GM06990 (cell line): ENCODE results near the gene TBC1D22A.

Source experiments
- DNase-seq: peaks from one replicate; pipeline ENCODE4 v3.0.0-alpha.2; 2011; ENCODE audit not compliant: insufficient read length; ENCODE audit errors: extremely low read depth
- H3K27me3 ChIP-seq: replicated peaks from 2 replicates; pipeline ENCODE4 v1.6.0; 2011; ENCODE audit warnings: low read length; ENCODE audit not compliant: control insufficient read depth, insufficient read depth
- H3K36me3 ChIP-seq: 2 replicates; pipeline ENCODE4 v1.5.1; 2011; ENCODE audit warnings: low read length; ENCODE audit not compliant: control insufficient read depth, insufficient read depth
- H3K4me3 ChIP-seq: replicated peaks from 2 replicates; pipeline ENCODE4 v1.5.1; 2011; ENCODE audit warnings: low read depth, mild to moderate bottlenecking, control low read depth, low read length
- TF ChIP-seq, protein P1 (sequence below): IDR thresholded peaks from 2 replicates; pipeline ENCODE4 v1.5.1; 2011; ENCODE audit warnings: low read length, control low read depth, mild to moderate bottlenecking, inconsistent platforms; ENCODE audit not compliant: insufficient read depth, poor library complexity, severe bottlenecking

The TBC1D22A gene

GRCh38 chr22:47189056-47189916 lies 426.8 kb downstream of the TBC1D22A start:
- Histone ChIP-seq H3K36me3 (no peaks in the 10 kb centered on the region), H3K27me3 (no peaks in the 10 kb centered on the region), H3K4me3 (no peak overlapping the region)
- DNase-seq = peak; percentile 2
- TF ChIP-seq, protein P1, sequence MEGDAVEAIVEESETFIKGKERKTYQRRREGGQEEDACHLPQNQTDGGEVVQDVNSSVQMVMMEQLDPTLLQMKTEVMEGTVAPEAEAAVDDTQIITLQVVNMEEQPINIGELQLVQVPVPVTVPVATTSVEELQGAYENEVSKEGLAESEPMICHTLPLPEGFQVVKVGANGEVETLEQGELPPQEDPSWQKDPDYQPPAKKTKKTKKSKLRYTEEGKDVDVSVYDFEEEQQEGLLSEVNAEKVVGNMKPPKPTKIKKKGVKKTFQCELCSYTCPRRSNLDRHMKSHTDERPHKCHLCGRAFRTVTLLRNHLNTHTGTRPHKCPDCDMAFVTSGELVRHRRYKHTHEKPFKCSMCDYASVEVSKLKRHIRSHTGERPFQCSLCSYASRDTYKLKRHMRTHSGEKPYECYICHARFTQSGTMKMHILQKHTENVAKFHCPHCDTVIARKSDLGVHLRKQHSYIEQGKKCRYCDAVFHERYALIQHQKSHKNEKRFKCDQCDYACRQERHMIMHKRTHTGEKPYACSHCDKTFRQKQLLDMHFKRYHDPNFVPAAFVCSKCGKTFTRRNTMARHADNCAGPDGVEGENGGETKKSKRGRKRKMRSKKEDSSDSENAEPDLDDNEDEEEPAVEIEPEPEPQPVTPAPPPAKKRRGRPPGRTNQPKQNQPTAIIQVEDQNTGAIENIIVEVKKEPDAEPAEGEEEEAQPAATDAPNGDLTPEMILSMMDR = no peak

DNA sequence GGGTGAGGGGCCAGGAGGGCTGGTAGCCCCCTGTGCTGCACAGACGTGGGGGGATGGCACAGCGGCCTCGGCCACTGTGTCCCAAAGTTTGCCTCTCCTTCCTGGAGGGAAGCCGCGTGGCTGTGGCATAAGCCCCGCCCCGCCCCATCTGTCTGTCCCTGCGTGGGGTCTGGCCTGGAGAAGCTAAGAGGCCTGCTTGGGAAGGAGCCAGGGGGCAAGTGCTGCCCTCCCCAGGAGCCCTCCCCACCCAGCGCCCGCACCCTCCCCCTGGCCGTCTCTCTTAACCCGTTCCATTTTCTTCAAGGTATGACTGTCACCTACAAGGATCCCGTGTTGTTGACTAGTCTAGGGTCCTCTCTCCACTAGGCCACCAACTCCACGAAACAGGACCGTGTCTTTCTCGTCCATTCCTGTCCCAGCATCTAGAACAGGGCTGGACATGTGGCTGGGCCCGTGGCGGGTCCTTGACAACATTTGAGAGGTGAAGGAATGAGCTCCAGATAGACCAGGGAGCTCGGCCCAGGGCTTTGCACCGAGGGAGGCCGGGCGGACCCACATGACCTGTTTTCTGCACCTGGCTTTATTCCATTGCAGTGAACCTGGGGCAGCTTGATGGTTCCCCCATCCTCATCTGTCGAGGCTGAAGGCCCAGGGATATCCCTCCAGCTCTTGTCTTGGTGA lies 428.0 kb downstream of the TBC1D22A start:
- no peaks in the 10 kb centered on the region for H3K36me3 ChIP-seq
- no peaks in the 10 kb centered on the region for H3K27me3 ChIP-seq
- no peak overlapping the region for H3K4me3 ChIP-seq
- no peak for DNase-seq
- TF ChIP-seq, protein P1 = no peak

GRCh38 chr22:47190957-47191670 lies 428.7 kb downstream of the TBC1D22A start:
- Histone ChIP-seq H3K27me3 (no peaks in the 10 kb centered on the region), H3K36me3 (no peaks in the 10 kb centered on the region), H3K4me3 (no peak overlapping the region)
- TF ChIP-seq, protein P1 = no peak
- DNase-seq = no peak

- TF ChIP-seq, protein P1 = no peak
- H3K27me3 ChIP-seq = no peaks in the 10 kb centered on the region
These were observed 429.5 kb downstream of the TBC1D22A start for GRCh38 chr22:47191671-47192650.

More at GRCh38 chr22:47191671-47192650, 429.5 kb downstream of the TBC1D22A start:
- no peak for DNase-seq
- H3K36me3 ChIP-seq = no peaks in the 10 kb centered on the region
- no peak overlapping the region for H3K4me3 ChIP-seq
